CD4-positive, alpha-beta T cell treated with Interleukin-2 at 100 ng/mL for 4 hours (primary cell): ENCODE measurements around the gene SELENOW.

ENCODE experiments used
- DNase-seq: peaks from one replicate; pipeline ENCODE4 v3.0.0-alpha.2; 2020; ENCODE audit warnings: low spot score

SELENOW gene

DNA sequence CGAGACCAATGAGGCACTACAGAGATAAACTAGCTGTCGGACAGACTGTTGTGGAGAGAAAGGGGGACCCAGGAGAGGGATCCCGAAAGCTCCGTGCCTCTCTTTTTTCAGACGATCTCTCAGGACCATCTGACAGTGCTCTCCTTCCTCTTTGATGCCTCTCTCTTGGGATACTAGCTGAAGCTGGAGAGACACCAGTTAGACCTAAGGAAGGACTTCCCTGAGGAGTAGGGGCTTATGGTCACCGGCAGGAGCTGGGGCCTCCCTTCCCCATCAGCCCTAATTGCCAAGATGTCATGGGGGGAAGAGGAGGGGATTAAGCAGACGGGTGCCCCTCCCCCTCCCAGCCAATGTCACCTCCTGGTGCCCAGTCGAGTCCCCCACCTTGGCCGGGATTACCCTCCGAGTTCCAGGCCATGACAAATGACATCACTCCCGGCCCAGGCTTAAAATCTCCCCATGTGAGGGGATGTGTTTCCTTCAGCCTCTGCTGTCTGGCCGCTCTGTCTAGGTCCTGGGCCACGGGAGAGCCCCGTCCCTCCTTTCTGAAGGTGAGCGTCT lies 43.0 kb downstream of the SELENOW start, which contains the start of gene CRX:
Gene CRX (plus strand): TSS at position 478 of the 561 bp plus-strand sequence. CDS start 12,507 bp downstream, outside the sequence.
- no peak for DNase-seq

DNA sequence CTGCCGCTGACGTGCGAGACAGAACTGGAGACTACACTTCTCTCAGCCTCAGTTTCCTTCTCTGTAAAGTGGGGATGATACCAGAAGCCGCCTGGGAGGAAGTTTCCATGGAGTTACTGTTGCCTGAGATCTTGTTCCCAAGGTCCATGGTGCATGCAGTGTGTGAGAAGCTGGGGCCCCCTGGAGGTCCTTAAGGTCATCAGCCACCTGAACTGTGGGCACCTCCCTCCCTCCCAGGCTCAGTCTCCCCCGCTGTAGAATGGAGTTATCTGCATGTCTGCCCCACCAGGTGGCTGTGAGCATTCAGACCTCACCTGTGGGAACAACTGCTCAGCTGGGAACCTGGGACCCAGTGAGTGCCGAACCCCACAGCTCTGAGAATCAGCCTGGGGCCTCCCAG lies 45.9 kb downstream of the SELENOW start:
- DNase-seq, result no peak

DNA sequence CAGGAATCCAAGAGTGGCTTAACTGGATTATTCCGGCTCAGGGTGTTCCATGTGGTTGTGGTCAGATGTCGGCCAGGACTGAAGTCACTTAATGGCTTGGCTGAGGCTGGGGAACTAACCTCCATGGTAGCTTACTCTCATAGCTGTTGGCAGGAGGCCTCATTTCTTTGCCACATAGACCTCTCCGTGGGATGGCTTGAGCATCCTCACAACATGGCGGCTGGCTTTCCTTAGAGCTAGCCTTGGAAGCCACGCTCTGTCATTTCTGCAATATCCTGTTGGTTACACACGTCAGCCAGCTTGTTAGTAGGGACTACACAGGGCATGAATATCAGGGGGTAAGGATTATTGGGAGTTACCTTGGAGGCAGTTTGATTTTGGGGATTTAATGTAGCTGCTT lies 48.3 kb downstream of the SELENOW start:
- no peak for DNase-seq

DNA sequence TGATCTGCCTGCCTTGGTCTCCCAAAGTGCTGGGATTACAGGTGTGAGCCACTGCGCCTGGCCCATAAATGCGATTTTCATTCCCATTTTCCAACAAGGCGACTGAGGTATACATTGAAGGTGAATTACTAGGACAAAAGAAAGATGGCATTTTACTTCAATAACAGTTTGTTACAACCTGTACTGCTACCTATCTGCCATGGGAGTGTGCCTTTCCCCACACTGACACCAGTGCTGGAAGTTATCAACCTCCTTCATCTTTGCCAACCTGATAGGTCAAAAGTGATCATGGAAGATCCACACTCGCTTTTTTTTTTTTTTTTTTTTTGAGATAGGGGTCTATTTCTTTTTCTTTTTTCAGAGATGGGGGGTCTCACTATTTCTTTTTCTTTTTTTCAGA lies 54.2 kb downstream of the SELENOW start:
- DNase-seq, result no peak
